AG10803 (cell line): Measurements from ENCODE around the gene PRKN.
"Not testable (repeated sequence)": the region's sequence is repeated elsewhere in the genome, so short reads cannot be mapped to it uniquely, and the experiment has no call there.

Source experiments
- DNase-seq: peaks from one replicate; pipeline ENCODE4 v3.0.0; 2010; ENCODE audit warnings: low read depth
- H3K4me3 ChIP-seq: 2 replicates; pipeline ENCODE4 v1.5.1; 2011; ENCODE audit warnings: mild to moderate bottlenecking, low read length, control low read depth
- CTCF ChIP-seq: conservative IDR thresholded peaks from 2 replicates; pipeline ENCODE4 v1.5.1; 2011; ENCODE audit warnings: mild to moderate bottlenecking, low read length, control low read depth, inconsistent platforms

Gene PRKN

GRCh38 chr6:162538643-162539064 lies 188.9 kb downstream of the PRKN start:
- DNase-seq: no peak
- no peak overlapping the region for H3K4me3 ChIP-seq
- no peak for TF ChIP-seq CTCF

GRCh38 chr6:162533009-162533400 lies 194.6 kb downstream of the PRKN start:
- H3K4me3 ChIP-seq: no peak overlapping the region
- DNase-seq: no peak
- TF ChIP-seq CTCF: no peak

- no peak overlapping the region for H3K4me3 ChIP-seq
- no peak for TF ChIP-seq CTCF
- DNase-seq: no peak
Measured at GRCh38 chr6:162532283-162533008, 195.1 kb downstream of the PRKN start.

- not testable (repeated sequence) for H3K4me3 ChIP-seq, DNase-seq
Measured at GRCh38 chr6:162531391-162531790, 196.2 kb downstream of the PRKN start.

- TF ChIP-seq CTCF: no peak
- H3K4me3 ChIP-seq: no peak overlapping the region
- no peak for DNase-seq
Measured at GRCh38 chr6:162528538-162528937, 199.0 kb downstream of the PRKN start.

- no peak for TF ChIP-seq CTCF
- no peak overlapping the region for H3K4me3 ChIP-seq
- no peak for DNase-seq
Measured at GRCh38 chr6:162526960-162527359, 200.6 kb downstream of the PRKN start.

- no peak for DNase-seq
- H3K4me3 ChIP-seq: no peak overlapping the region
- no peak for TF ChIP-seq CTCF
Measured at GRCh38 chr6:162525181-162525580, 202.4 kb downstream of the PRKN start.
